Measurements from ENCODE around the gene RASL10B.

RASL10B gene

DNA sequence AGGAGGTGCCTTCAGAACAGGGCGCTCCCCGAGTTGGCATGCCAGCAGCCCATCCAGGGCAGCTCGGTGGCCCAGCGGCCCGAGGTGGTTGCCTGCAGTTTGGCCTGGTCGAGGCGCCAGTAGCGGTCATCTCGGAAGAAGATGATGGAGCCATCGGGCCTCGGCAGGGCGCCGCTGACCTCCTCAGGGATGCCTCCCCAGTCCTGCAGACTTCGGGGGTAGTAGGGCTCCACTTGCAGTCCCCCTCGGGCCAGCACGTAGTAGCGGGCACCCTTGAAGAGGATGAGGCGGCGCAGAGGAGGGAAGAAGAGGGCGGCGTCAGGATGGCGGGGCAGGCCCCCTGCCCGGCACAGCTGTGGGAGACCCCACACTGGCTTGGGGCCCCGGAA, 35.0 kb downstream of the RASL10B start:
- no peak for DNase-seq

DNA sequence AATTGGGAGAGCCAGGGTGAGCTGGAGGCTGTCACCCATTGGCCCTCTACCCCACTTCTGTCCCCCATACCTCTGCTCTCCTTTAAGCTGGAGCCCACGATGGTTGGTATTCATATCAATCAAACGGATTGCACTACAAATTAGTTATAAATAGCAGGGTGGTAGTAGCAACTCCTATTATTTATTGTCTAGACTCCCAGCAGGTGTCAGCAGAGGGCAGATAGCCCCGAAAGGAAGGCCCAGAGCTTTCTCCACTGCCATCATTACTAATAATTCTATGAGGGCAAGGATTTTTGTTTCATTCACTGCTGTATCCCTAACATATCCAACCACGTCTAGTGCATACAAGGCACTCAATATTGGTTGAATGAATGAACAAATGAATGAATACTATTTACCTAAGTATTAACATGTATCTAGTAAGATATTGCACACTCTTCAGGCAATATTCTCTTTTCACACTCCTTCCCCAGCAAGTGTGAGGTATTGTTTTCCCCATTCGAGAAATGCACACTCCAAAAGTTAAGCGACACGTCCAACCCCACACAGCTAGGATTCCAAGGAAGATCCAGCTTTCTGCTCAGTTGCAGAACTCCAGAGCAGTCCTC, 35.6 kb downstream of the RASL10B start:
- no peak for DNase-seq

DNA sequence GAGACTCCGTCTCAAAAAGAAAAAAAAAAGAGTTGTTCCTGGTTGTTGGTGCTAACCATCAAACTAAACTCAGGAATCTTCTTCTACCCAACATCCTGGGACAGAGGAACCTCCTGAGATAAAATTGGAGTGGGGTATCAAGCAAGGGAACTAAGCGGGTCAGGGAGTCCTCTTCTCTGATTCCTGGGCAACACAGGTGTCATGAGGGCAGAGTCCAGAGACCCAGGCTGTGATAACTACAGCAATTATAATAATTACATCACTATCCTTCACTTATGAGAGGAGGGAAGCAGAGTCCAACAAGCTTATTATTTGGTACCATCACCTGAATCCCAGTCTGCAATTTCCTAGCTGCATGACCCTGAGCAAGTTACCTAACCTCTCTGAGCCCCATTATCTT, 37.4 kb downstream of the RASL10B start:
- no peak for DNase-seq

DNA sequence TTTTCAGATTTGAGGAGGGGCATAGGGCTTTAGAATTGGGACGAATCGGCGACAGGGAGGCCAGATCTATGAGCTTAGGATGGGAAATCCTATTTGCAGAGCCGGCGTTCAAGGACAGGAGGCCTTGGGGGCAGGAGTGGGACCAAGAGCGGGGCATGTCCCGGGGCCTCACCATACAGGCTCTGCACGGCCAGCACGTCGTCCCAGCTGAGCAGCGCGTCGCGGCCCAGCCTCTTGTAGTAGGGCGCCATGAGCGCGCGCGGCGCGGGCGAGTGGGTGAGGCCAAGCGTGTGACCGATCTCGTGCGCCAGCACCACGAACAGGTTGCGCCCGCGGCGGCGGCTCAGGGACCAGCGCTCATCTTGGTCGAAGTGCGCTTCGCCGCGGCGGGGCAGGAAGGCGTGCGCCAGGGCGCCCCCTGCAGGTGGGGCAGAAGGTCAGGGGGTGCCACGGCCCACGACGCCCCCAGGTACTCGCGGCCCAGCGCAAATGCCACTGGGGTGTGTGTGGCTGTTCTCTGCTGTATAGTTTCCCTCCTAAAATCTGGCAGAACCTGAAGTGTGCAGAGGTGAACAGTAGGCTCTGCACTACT, 38.6 kb downstream of the RASL10B start:
- no peak for DNase-seq

DNA sequence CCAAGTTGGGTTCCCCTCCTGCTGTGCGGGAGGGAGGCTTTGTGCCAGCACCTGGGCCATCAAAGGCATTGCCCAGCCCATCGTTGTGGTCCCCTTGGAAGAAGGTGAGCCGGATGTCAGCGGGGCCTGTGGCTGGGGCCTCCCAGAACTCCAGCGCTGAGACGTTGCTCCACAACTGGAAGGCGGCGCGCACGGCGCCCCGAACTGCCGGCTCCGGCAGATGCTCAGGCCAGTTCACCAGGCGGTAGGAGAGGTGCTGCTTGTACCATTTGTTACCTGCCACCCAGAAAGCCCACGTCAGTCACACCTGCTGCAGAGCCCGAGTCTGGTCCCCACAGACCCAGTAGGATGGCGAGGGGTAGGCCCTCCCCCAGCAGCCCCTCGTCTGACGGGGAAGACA, 41.7 kb downstream of the RASL10B start:
- DNase-seq = no peak

DNA sequence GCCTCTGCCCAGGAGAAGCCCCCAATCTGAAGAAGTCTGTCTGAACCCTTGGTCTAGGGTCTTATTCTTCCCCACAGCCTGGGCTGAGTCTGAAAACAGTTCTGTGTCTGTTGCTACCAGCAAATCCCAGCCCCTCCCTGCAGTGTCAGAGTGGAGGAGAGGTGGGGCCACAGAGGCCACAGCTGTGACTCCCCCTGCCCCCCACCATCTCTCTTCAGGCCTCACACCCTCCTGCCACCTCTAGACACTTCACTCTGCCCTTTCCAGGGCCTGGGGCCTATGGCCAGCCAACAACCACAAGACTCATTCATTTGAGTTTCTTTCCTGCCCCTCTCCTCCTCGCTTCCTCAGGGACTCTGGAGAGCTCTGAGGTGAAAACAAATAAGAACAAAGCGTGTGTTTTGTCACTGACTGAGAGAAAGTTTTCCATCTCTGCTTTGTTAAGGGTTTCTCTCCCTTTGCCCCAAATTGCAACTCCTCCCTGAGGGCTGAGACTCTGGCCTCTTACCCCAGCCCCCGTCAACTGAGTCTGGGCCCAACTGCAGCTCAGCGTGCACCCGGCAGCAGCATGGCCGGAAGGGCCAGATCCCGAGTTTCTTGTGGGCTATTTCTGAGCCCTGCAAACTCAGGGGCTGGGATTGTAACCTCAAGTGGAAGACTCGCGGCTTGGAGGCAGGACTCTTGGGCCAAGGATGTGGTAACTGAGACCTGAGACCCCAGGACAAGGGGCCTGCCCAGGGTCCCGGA, 42.4 kb downstream of the RASL10B start:
- no peak for DNase-seq

DNA sequence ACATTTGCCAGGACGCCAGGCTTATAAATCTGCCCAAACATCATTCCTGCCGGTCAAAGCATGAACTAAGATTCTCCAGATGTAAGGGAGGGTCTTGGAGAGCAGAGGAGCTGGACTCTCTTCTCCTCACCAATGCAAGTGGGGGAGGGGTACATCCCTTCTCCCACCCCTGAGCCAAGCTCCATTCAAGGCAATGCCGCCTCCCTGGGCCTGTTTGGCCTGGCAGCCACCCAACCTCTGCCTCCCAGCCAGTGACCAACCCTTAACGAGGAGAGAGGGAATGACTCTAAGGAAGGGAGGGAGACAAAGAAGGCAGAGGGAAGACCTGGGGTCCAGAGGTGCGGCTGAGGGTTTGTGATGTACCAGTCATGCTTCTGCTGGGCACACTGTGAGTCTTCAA, 43.1 kb downstream of the RASL10B start:
- DNase-seq = no peak

DNA sequence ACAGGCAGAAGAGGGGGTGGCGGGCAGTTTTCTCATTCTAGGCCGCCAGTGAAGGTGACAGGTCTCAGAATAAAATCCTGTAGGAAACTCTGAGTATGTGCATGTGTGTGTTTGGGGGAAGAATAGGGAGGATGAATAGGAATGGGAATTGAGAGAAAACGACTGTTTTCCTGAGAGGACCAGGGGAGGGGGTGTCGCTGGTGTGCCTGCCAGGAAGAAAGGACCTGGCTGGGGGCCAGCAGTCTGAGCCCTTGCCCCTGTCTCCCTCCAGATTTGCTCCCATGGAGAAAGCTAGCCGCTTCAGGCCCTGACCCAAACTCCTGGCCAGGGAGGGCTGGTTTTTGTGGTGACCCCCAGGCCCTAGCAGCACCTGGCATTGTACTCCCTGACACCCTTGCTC, 43.6 kb downstream of the RASL10B start:
- no peak for DNase-seq

DNA sequence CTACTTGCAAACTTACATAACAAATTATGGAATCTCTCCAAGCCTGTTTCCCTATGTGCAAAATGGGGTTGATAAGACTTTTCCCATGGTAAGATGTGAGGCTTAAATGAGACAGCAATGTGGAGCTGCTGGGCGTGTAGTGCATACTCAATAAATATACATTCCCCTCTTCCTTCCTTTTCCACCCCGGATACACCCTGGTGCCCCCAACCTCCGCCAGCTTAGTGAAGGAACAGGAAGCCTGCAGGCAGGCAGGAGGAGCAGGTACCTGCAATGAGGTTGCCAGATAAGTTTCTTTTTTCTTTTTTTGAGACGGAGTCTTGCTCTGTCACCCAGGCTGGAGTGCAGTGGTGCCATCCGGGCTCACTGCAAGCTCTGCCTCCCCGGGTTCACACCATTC, 44.1 kb downstream of the RASL10B start:
- DNase-seq = no peak

DNA sequence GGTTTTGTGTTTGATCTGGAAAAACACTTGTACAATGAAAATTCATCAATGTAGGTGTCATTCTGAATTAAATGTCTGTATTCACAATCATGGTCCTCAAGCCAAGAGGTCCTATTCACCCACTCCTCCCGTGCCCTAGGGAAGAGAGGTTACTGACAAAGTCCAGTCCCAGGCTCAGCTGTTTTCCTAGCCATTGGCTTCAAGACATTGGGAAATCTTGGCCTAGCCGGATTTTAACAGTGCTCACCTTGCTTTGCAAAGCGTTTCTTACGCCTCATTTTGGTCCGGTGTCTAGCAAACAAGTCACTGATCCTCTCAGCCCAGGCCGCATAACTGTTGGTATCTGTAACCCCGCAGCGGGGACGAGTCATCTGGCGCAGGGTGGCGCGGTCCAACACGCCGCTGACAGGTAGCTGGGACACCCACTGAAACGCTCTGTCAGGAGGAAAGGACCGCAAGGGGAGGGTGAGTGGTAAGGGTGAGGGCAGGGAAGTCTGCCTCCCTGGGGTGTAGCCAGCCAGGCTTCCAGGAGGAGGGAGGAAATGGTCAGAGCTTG, 47.3 kb downstream of the RASL10B start:
- DNase-seq = no peak

DNA sequence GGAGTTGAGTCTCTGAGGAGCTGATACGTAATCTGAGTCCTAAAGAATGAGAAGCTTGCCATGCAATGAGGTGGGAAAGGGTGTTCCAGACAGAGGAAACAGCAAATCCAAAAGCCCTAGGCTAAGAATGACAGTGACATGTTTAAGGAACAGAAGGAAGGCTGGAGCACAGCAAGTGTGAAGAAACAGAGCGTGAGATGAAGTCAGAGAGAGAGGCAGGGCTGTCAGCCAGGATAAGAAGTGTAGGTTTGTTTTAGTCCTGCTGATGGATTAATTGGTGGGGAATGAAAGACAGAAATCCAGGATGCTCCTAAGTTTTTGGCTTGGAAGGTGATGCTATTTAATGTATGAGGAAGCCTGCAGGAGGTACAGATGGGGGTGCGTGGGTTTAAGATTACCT, 49.5 kb downstream of the RASL10B start:
- DNase-seq = no peak

DNA sequence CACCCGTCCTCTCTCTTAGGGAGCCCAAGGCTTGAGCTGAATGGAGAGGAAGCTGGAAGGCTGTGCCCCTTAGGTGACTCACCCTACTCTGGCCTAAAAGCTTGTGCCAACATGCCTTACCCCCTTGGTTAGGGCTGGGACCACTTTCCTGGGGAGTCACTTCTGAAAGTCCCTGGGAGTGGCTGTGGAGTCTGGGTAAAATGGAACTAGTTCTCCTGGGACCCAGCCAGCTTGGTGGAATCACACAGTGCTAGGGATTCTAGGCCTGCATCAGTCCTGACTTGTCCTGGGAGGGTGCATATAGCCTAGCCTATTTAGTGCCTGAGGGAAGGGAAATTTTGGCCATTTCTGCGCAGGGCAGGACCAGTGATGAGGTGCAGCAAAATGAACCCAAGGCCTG, 53.5 kb downstream of the RASL10B start:
- DNase-seq = no peak

DNA sequence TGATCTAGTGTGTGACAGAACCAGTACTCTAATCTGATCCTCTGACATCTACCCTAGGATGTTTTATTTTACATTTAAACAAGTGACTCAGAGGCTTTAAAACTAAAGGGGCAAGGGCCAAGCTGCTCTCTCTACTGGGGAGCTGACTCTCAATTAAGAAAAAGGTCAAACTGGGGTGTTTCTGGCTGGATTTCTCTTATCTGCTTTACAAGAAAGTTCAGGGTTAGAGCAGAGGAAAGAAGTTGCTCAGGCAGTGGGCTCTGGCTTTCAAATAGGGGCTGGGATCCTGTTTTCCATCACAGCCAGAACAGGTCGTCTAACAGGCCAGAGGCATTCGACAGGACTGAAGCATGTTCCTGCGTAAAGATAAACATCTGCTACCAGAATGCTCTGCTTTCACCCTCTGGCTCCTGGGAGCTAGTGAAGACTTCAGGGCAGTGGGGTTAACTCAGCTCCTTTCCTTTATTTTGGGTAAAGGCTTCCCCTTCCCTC, 55.5 kb downstream of the RASL10B start:
- DNase-seq = no peak

DNA sequence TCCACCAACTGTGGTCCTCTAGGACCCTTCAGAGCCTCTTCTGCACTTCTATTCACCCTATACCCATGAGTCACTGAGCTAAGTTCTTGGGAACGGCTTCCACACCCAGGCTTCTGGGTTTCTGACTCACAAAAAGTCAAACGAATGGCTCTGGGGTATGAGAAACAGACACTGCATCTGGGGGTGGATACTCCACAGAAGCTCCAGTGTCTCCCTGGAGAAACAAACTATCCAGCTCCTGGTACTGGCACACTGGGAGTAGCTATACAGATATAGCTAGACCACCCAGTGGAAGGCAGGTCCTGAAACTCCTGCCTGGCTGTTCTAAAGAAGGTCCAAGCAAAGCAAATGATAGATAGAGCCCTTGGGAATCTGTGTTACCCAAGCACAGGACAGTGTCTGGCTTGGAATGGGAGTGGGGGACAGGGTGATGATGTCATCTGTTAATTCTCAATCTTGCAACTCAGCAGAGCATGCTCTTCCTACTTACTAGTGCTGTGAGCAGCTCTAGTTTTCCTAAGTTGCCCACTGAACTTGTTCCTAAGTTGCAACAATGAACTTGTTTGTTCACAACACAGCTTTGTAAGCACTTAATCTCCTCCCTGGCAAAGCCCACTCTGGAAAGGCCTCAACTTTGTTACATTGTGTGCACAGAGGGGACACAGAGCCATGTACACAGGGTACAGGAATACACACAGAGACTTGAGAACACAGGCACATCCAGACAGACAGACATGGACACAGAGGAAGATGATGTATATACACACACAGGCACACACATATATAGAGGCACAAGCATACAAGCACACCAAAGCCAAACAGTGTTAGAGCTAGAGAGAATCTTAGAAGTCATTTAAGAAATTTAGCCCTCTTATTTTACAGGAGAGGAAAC, 57.3 kb downstream of the RASL10B start:
- DNase-seq = no peak

DNA sequence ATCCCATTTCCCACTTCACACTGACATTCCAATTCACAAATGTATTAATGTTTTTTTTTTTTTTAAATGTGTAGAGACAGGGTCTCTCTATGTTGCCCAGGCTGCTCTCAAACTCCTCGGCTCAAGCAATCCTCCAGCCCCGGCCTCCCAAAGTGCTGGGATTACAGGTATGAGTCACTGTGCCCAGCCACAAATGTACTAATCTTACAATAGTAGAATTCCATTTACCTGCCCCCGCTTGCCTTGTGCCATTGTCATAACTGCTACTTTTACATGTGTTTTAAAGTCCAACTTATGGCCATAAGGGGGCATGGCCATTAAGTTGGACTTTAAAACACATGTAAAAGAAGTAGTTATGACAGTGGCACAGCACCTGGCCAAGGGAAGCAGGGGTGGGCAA, 59.4 kb downstream of the RASL10B start:
- no peak for DNase-seq

DNA sequence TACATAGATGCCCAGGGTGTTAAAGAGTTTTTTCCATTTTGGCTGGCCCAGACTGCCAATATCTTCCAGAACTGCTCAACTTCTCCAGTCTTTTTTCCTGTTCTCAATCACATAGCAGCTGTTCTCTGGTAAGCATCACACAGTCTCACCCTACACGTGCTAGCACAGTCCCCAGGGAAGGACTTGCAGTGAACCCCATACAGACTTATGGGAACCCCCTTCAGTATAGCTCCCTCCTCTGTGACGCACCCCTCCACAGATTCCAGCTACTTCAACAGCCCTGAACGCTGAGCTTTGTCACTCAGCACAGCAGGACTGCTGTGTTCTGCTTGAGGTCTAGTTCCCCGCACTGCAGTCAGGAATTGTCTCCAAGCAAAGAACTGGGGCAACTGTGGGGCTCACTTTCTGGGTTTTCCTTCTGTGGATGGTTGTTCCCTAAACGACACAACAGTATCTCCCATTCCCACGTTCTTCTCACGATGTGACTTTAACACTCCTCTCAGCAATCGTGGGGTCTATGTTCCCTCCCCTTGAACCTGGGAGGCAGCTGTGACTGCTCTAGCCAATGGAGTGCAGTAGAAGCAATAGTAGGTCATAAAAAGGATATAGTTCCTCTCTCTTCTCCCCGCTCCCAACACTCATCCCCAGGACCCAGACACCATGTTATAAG, 60.4 kb downstream of the RASL10B start:
- DNase-seq = no peak

All from central memory CD4-positive, alpha-beta T cell (primary cell).